Memory B cell (primary cell): ENCODE measurements around the gene TAS2R60.

Experiments
- ATAC-seq: fragments of 150-1000 bp; cut with Tn5 transposase; 2 replicates; pipeline ENCODE4 v1.10.0; 2021; ENCODE audit warnings: low read depth, mild to moderate bottlenecking, moderate library complexity
- DNase-seq, 2 donors: peaks; one replicate each; pipeline ENCODE4 v3.0.0; 2022; ENCODE audit warnings: low spot score in 2 of 2
- H3K27ac Mint-ChIP-seq: one replicate; pipeline ENCODE4 v1.8.0; 2022; ENCODE audit warnings: mild to moderate bottlenecking, moderate library complexity, mixed read lengths
- H3K27me3 Mint-ChIP-seq: one replicate; pipeline ENCODE4 v1.8.0; 2022; ENCODE audit warnings: mixed read lengths
- H3K36me3 Mint-ChIP-seq: one replicate; pipeline ENCODE4 v1.8.0; 2022; ENCODE audit warnings: mild to moderate bottlenecking, mixed read lengths
- H3K4me1 Mint-ChIP-seq: one replicate; pipeline ENCODE4 v1.8.0; 2022; ENCODE audit warnings: mixed read lengths
- H3K4me3 Mint-ChIP-seq: one replicate; pipeline ENCODE4 v1.8.0; 2022; ENCODE audit warnings: mild to moderate bottlenecking, moderate library complexity, mixed read lengths
- H3K9me3 Mint-ChIP-seq: one replicate; pipeline ENCODE4 v1.8.0; 2022; ENCODE audit warnings: mixed read lengths

Gene TAS2R60

GRCh38 chr7:143439866-143440265 is 3.4 kb upstream of the TAS2R60 start:
- Mint-ChIP-seq H3K4me3 (no peak overlapping the region), H3K36me3 (no peaks in the 10 kb centered on the region), H3K27ac (no peak overlapping the region), H3K9me3 (no peaks in the 10 kb centered on the region), H3K27me3 (peaks cover 13% of the 10 kb centered on the region), H3K4me1 (peaks cover 12% of the 10 kb centered on the region)
- no peak for DNase-seq
- no peak for ATAC-seq

- H3K4me1 Mint-ChIP-seq: no peaks in the 10 kb centered on the region
- DNase-seq: no peak
- H3K4me3 Mint-ChIP-seq: no peak overlapping the region
- peaks cover 5% of the 10 kb centered on the region for H3K27me3 Mint-ChIP-seq
- no peak overlapping the region for H3K27ac Mint-ChIP-seq
- no peaks in the 10 kb centered on the region for H3K36me3 Mint-ChIP-seq
- H3K9me3 Mint-ChIP-seq: no peaks in the 10 kb centered on the region
- ATAC-seq: no peak
These were observed 970 bp downstream of the TAS2R60 start for GRCh38 chr7:143444063-143444782.

GRCh38 chr7:143444785-143445184 is 1.5 kb downstream of the TAS2R60 start:
- Mint-ChIP-seq H3K4me3 (no peak overlapping the region), H3K9me3 (no peaks in the 10 kb centered on the region), H3K36me3 (no peaks in the 10 kb centered on the region), H3K4me1 (no peaks in the 10 kb centered on the region), H3K27me3 (peaks cover 5% of the 10 kb centered on the region), H3K27ac (no peak overlapping the region)
- DNase-seq (no peak), ATAC-seq (no peak)

- H3K27me3 Mint-ChIP-seq: peaks cover 1% of the 10 kb centered on the region
- ATAC-seq: no peak
- no peak overlapping the region for H3K27ac Mint-ChIP-seq
- H3K36me3 Mint-ChIP-seq: no peaks in the 10 kb centered on the region
- no peak overlapping the region for H3K4me3 Mint-ChIP-seq
- H3K4me1 Mint-ChIP-seq: no peaks in the 10 kb centered on the region
- no peaks in the 10 kb centered on the region for H3K9me3 Mint-ChIP-seq
- no peak for DNase-seq
These were observed 4.2 kb downstream of the TAS2R60 start for GRCh38 chr7:143447466-143447865.

- DNase-seq (no peak), ATAC-seq (no peak)
- H3K4me1 Mint-ChIP-seq: no peaks in the 10 kb centered on the region
- H3K9me3 Mint-ChIP-seq: no peaks in the 10 kb centered on the region
- no peak overlapping the region for H3K4me3 Mint-ChIP-seq
- no peaks in the 10 kb centered on the region for H3K36me3 Mint-ChIP-seq
- H3K27ac Mint-ChIP-seq: no peak overlapping the region
- peaks cover 4% of the 10 kb centered on the region for H3K27me3 Mint-ChIP-seq
These were observed 5.2 kb downstream of the TAS2R60 start for GRCh38 chr7:143448429-143448828.

- Mint-ChIP-seq H3K27ac (no peak overlapping the region), H3K36me3 (no peaks in the 10 kb centered on the region), H3K4me3 (no peak overlapping the region), H3K27me3 (peaks cover 4% of the 10 kb centered on the region), H3K4me1 (peaks cover 2% of the 10 kb centered on the region), H3K9me3 (no peaks in the 10 kb centered on the region)
- DNase-seq: no peak
- no peak for ATAC-seq
These were observed 6.5 kb downstream of the TAS2R60 start for GRCh38 chr7:143449793-143450192.

GRCh38 chr7:143451122-143451521 is 7.9 kb downstream of the TAS2R60 start:
- ATAC-seq (no peak), DNase-seq (no peak)
- Mint-ChIP-seq H3K9me3 (no peaks in the 10 kb centered on the region), H3K4me3 (no peak overlapping the region), H3K27ac (no peak overlapping the region), H3K27me3 (peaks cover 4% of the 10 kb centered on the region), H3K36me3 (no peaks in the 10 kb centered on the region), H3K4me1 (peaks cover 2% of the 10 kb centered on the region)

- Mint-ChIP-seq H3K36me3 (no peaks in the 10 kb centered on the region), H3K27me3 (peaks cover 4% of the 10 kb centered on the region), H3K4me3 (no peak overlapping the region), H3K27ac (no peak overlapping the region), H3K4me1 (peaks cover 2% of the 10 kb centered on the region), H3K9me3 (no peaks in the 10 kb centered on the region)
- DNase-seq: no peak
- no peak for ATAC-seq
These were observed 8.5 kb downstream of the TAS2R60 start for GRCh38 chr7:143451746-143452145.

GRCh38 chr7:143452495-143452894 is 9.2 kb downstream of the TAS2R60 start:
- Mint-ChIP-seq H3K4me1 (peaks cover 2% of the 10 kb centered on the region), H3K27ac (no peak overlapping the region), H3K36me3 (no peaks in the 10 kb centered on the region), H3K27me3 (peaks cover 4% of the 10 kb centered on the region), H3K9me3 (no peaks in the 10 kb centered on the region), H3K4me3 (no peak overlapping the region)
- ATAC-seq (no peak), DNase-seq (no peak)

GRCh38 chr7:143454091-143454680 is 10.9 kb downstream of the TAS2R60 start:
- no peaks in the 10 kb centered on the region for H3K9me3 Mint-ChIP-seq
- ATAC-seq (no peak), DNase-seq (no peak)
- H3K4me3 Mint-ChIP-seq: no peak overlapping the region
- no peaks in the 10 kb centered on the region for H3K36me3 Mint-ChIP-seq
- H3K27ac Mint-ChIP-seq: no peak overlapping the region
- H3K4me1 Mint-ChIP-seq: peaks cover 2% of the 10 kb centered on the region
- H3K27me3 Mint-ChIP-seq: peaks cover 10% of the 10 kb centered on the region

- H3K27me3 Mint-ChIP-seq: peaks cover 10% of the 10 kb centered on the region
- H3K36me3 Mint-ChIP-seq: no peaks in the 10 kb centered on the region
- no peak for ATAC-seq
- H3K4me3 Mint-ChIP-seq: no peak overlapping the region
- H3K4me1 Mint-ChIP-seq: peaks cover 2% of the 10 kb centered on the region
- no peak overlapping the region for H3K27ac Mint-ChIP-seq
- no peak for DNase-seq
- H3K9me3 Mint-ChIP-seq: no peaks in the 10 kb centered on the region
These were observed 12.2 kb downstream of the TAS2R60 start for GRCh38 chr7:143455491-143455890.

GRCh38 chr7:143455942-143456341 is 12.7 kb downstream of the TAS2R60 start:
- H3K36me3 Mint-ChIP-seq: no peaks in the 10 kb centered on the region
- DNase-seq: no peak
- H3K27me3 Mint-ChIP-seq: peaks cover 12% of the 10 kb centered on the region
- H3K27ac Mint-ChIP-seq: no peak overlapping the region
- no peaks in the 10 kb centered on the region for H3K9me3 Mint-ChIP-seq
- H3K4me3 Mint-ChIP-seq: no peak overlapping the region
- H3K4me1 Mint-ChIP-seq: peaks cover 2% of the 10 kb centered on the region
- no peak for ATAC-seq

- ATAC-seq (no peak), DNase-seq (no peak)
- H3K4me3 Mint-ChIP-seq: no peak overlapping the region
- H3K36me3 Mint-ChIP-seq: no peaks in the 10 kb centered on the region
- H3K4me1 Mint-ChIP-seq: peaks cover 2% of the 10 kb centered on the region
- H3K9me3 Mint-ChIP-seq: peaks cover 2% of the 10 kb centered on the region
- H3K27me3 Mint-ChIP-seq: peaks cover 12% of the 10 kb centered on the region
- H3K27ac Mint-ChIP-seq: no peak overlapping the region
These were observed 13.9 kb downstream of the TAS2R60 start for GRCh38 chr7:143456992-143457793.

GRCh38 chr7:143458263-143458662 is 15.0 kb downstream of the TAS2R60 start:
- Mint-ChIP-seq H3K9me3 (peaks cover 2% of the 10 kb centered on the region), H3K27me3 (peaks cover 10% of the 10 kb centered on the region), H3K27ac (no peak overlapping the region), H3K4me1 (peaks cover 2% of the 10 kb centered on the region), H3K4me3 (no peak overlapping the region), H3K36me3 (peaks cover 2% of the 10 kb centered on the region)
- DNase-seq (no peak), ATAC-seq (no peak)
